ENCODE measurements around the gene SLCO3A1. TPM values are rescaled to one million over a fixed set of nuclear protein-coding genes. Genes with fewer than 3 reads are reported as not detected.

Gene SLCO3A1
- total RNA-seq, 1 experiment from 2014 or later = 9.1 TPM

DNA sequence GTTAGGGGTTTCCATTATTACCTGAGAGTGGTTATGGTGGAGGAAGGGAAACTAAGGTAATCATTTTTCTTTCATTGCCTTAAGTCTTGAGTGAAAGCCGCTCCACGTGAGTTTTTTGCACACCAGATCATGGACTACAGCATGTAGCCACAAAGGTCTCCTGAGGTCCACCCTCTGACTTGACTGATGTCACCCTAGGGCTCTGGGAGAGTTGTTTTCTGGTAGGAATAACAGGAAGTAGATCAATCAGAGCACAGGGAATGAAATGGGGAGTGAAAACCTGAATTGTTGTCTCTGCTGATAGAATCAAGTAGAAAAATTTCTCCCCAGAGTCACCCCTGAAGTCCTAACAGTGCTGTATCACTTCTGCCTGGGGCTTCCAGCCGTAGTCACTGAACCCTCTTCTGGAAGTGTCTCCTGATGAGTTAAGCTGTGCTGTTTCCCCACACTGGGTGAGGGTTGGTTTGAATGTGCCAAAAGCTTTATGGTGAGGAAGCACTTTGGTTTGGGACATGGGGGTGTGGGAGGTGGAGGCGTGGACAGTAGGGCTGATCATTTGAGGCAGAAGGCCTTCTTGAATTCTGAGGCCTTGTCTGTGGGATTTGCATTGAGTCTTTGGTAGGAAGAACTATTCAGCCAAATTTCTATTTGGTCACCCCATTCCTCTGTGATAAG, 64.3 kb downstream of the SLCO3A1 start (continued):
- TF ChIP-seq, protein P1, sequence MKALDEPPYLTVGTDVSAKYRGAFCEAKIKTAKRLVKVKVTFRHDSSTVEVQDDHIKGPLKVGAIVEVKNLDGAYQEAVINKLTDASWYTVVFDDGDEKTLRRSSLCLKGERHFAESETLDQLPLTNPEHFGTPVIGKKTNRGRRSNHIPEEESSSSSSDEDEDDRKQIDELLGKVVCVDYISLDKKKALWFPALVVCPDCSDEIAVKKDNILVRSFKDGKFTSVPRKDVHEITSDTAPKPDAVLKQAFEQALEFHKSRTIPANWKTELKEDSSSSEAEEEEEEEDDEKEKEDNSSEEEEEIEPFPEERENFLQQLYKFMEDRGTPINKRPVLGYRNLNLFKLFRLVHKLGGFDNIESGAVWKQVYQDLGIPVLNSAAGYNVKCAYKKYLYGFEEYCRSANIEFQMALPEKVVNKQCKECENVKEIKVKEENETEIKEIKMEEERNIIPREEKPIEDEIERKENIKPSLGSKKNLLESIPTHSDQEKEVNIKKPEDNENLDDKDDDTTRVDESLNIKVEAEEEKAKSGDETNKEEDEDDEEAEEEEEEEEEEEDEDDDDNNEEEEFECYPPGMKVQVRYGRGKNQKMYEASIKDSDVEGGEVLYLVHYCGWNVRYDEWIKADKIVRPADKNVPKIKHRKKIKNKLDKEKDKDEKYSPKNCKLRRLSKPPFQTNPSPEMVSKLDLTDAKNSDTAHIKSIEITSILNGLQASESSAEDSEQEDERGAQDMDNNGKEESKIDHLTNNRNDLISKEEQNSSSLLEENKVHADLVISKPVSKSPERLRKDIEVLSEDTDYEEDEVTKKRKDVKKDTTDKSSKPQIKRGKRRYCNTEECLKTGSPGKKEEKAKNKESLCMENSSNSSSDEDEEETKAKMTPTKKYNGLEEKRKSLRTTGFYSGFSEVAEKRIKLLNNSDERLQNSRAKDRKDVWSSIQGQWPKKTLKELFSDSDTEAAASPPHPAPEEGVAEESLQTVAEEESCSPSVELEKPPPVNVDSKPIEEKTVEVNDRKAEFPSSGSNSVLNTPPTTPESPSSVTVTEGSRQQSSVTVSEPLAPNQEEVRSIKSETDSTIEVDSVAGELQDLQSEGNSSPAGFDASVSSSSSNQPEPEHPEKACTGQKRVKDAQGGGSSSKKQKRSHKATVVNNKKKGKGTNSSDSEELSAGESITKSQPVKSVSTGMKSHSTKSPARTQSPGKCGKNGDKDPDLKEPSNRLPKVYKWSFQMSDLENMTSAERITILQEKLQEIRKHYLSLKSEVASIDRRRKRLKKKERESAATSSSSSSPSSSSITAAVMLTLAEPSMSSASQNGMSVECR (CRISPR knock-in tag; IDR thresholded peaks at IDR 0.05; ENCODE audit: borderline replicate concordance) = no peak
- TF ChIP-seq TEAD4 (CRISPR knock-in tag; IDR thresholded peaks at IDR 0.05) (no peak), FOXK1 (CRISPR knock-in tag; IDR thresholded peaks at IDR 0.05) (no peak), ZNF317 (CRISPR knock-in tag; IDR thresholded peaks at IDR 0.05; ENCODE audit: borderline replicate concordance, low read depth) (no peak), TP53 (CRISPR knock-in tag; IDR thresholded peaks at IDR 0.05) (no peak)
- TF ChIP-seq, protein P2, sequence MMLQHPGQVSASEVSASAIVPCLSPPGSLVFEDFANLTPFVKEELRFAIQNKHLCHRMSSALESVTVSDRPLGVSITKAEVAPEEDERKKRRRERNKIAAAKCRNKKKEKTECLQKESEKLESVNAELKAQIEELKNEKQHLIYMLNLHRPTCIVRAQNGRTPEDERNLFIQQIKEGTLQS (CRISPR knock-in tag; conservative IDR thresholded peaks at IDR 0.05) = no peak

DNA sequence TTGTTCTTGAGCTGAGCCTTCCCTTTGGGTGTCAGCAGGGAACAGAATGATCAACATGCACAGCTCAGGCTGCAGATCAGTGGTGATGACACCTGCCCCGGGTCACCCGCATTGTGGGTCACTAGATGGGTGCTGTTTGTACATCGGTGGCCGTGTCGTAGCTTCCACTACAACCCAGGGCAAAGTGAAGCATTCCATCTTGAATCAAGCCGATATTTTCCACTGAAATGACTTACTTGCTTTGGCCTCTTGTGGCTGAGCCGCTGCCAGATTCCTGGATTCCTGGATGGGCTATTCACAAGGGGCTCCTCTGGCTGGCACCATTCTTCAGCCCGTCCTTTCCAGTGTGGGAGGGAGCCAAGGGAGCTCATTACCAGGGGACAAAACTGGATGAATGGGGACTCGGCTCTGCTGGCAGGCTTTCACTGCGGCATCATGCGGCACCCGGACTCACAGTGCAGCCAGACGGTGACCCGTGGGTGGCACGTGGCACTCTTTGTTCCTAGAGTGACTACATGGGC, 65.6 kb downstream of the SLCO3A1 start:
- Mint-ChIP-seq H3K9me3 (no peaks in the 10 kb centered on the region), H3K27ac (no peak overlapping the region), H3K4me3 (no peak overlapping the region), H3K36me3 (no peaks in the 10 kb centered on the region), H3K27me3 (ENCODE audit: low read depth) (no peaks in the 10 kb centered on the region), H3K4me1 (peaks cover 23% of the 10 kb centered on the region)
- DNase-seq (ENCODE audit: low spot score) = no peak
- ChIA-PET CTCF (no interaction called here), POLR2A (no interaction called here)
- ATAC-seq = no peak
- TF ChIP-seq ZNF138 (CRISPR knock-in tag; conservative IDR thresholded peaks at IDR 0.05) = no peak
- TF ChIP-seq SMAD3 (CRISPR knock-in tag; IDR thresholded peaks at IDR 0.05; ENCODE audit: borderline replicate concordance) = no peak
- TF ChIP-seq FOXP1 (CRISPR knock-in tag; IDR thresholded peaks at IDR 0.05; ENCODE audit: borderline replicate concordance) = no peak
- TF ChIP-seq SP1 (CRISPR knock-in tag; conservative IDR thresholded peaks at IDR 0.05) = no peak
- no peak for TF ChIP-seq SOX15 (CRISPR knock-in tag; IDR thresholded peaks at IDR 0.05)
- TF ChIP-seq, protein P3, sequence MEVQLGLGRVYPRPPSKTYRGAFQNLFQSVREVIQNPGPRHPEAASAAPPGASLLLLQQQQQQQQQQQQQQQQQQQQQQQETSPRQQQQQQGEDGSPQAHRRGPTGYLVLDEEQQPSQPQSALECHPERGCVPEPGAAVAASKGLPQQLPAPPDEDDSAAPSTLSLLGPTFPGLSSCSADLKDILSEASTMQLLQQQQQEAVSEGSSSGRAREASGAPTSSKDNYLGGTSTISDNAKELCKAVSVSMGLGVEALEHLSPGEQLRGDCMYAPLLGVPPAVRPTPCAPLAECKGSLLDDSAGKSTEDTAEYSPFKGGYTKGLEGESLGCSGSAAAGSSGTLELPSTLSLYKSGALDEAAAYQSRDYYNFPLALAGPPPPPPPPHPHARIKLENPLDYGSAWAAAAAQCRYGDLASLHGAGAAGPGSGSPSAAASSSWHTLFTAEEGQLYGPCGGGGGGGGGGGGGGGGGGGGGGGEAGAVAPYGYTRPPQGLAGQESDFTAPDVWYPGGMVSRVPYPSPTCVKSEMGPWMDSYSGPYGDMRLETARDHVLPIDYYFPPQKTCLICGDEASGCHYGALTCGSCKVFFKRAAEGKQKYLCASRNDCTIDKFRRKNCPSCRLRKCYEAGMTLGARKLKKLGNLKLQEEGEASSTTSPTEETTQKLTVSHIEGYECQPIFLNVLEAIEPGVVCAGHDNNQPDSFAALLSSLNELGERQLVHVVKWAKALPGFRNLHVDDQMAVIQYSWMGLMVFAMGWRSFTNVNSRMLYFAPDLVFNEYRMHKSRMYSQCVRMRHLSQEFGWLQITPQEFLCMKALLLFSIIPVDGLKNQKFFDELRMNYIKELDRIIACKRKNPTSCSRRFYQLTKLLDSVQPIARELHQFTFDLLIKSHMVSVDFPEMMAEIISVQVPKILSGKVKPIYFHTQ (CRISPR knock-in tag; IDR thresholded peaks at IDR 0.05) = no peak
- TF ChIP-seq, protein P4, sequence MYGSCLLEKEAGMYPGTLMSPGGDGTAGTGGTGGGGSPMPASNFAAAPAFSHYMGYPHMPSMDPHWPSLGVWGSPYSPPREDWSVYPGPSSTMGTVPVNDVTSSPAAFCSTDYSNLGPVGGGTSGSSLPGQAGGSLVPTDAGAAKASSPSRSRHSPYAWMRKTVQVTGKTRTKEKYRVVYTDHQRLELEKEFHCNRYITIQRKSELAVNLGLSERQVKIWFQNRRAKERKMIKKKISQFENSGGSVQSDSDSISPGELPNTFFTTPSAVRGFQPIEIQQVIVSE (CRISPR knock-in tag; IDR thresholded peaks at IDR 0.05; ENCODE audit: borderline replicate concordance) = no peak
- TF ChIP-seq, protein P5, sequence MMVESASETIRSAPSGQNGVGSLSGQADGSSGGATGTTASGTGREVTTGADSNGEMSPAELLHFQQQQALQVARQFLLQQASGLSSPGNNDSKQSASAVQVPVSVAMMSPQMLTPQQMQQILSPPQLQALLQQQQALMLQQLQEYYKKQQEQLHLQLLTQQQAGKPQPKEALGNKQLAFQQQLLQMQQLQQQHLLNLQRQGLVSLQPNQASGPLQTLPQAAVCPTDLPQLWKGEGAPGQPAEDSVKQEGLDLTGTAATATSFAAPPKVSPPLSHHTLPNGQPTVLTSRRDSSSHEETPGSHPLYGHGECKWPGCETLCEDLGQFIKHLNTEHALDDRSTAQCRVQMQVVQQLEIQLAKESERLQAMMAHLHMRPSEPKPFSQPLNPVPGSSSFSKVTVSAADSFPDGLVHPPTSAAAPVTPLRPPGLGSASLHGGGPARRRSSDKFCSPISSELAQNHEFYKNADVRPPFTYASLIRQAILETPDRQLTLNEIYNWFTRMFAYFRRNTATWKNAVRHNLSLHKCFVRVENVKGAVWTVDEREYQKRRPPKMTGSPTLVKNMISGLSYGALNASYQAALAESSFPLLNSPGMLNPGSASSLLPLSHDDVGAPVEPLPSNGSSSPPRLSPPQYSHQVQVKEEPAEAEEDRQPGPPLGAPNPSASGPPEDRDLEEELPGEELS (CRISPR knock-in tag; IDR thresholded peaks at IDR 0.05) = no peak
- no peak for TF ChIP-seq ZNF416 (CRISPR knock-in tag; IDR thresholded peaks at IDR 0.05)
- TF ChIP-seq, protein P6, sequence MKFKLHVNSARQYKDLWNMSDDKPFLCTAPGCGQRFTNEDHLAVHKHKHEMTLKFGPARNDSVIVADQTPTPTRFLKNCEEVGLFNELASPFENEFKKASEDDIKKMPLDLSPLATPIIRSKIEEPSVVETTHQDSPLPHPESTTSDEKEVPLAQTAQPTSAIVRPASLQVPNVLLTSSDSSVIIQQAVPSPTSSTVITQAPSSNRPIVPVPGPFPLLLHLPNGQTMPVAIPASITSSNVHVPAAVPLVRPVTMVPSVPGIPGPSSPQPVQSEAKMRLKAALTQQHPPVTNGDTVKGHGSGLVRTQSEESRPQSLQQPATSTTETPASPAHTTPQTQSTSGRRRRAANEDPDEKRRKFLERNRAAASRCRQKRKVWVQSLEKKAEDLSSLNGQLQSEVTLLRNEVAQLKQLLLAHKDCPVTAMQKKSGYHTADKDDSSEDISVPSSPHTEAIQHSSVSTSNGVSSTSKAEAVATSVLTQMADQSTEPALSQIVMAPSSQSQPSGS (CRISPR knock-in tag; IDR thresholded peaks at IDR 0.05; ENCODE audit: borderline replicate concordance, low read depth) = no peak
- TF ChIP-seq, protein P7, sequence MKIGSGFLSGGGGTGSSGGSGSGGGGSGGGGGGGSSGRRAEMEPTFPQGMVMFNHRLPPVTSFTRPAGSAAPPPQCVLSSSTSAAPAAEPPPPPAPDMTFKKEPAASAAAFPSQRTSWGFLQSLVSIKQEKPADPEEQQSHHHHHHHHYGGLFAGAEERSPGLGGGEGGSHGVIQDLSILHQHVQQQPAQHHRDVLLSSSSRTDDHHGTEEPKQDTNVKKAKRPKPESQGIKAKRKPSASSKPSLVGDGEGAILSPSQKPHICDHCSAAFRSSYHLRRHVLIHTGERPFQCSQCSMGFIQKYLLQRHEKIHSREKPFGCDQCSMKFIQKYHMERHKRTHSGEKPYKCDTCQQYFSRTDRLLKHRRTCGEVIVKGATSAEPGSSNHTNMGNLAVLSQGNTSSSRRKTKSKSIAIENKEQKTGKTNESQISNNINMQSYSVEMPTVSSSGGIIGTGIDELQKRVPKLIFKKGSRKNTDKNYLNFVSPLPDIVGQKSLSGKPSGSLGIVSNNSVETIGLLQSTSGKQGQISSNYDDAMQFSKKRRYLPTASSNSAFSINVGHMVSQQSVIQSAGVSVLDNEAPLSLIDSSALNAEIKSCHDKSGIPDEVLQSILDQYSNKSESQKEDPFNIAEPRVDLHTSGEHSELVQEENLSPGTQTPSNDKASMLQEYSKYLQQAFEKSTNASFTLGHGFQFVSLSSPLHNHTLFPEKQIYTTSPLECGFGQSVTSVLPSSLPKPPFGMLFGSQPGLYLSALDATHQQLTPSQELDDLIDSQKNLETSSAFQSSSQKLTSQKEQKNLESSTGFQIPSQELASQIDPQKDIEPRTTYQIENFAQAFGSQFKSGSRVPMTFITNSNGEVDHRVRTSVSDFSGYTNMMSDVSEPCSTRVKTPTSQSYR (CRISPR knock-in tag; IDR thresholded peaks at IDR 0.05) = no peak
- TF ChIP-seq PRRX2 (CRISPR knock-in tag; IDR thresholded peaks at IDR 0.05) = no peak
- TF ChIP-seq ELF4 (CRISPR knock-in tag; IDR thresholded peaks at IDR 0.05; ENCODE audit: low read depth) = no peak
